HG02840 (cell line): Measurements from ENCODE around the gene PTCHD1.

Source experiments
- ATAC-seq: cut with Tn5 transposase; IDR thresholded peaks from one replicate; pipeline ENCODE4 v1.9.1; 2021; ENCODE audit warnings: mild to moderate bottlenecking, moderate library complexity, moderate number of reproducible peaks; ENCODE audit not compliant: unreplicated experiment, low FRiP score

PTCHD1 gene

GRCh38 chrX:23334848-23335599 is at the start of gene PTCHD1:
PTCHD1 (plus strand) TSS chrX:23334849; CDS start chrX:23334876, 27 bp downstream.
- ATAC-seq = no peak

DNA sequence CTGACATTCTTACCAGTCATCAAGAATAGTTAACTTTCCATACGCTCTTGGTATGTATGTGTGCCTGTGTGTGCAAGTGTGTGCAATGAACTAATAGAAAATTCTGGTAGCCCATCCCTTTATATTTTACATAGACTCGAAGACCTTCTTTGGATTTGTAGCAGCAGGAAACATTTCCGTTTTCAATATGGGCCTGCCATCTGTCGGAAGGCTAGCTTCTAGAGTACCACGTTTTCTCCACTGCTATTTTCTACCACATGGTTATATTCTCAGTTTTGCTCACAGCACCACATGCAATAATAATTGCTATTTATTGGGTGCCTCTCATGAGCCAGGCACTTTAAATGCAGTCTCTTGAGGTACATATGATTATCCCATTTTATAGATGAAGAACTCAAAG is 47.9 kb upstream of the PTCHD1 start:
- ATAC-seq = no peak

- ATAC-seq = no peak
Observed at GRCh38 chrX:23287191-23287725, 47.4 kb upstream of the PTCHD1 start.

DNA sequence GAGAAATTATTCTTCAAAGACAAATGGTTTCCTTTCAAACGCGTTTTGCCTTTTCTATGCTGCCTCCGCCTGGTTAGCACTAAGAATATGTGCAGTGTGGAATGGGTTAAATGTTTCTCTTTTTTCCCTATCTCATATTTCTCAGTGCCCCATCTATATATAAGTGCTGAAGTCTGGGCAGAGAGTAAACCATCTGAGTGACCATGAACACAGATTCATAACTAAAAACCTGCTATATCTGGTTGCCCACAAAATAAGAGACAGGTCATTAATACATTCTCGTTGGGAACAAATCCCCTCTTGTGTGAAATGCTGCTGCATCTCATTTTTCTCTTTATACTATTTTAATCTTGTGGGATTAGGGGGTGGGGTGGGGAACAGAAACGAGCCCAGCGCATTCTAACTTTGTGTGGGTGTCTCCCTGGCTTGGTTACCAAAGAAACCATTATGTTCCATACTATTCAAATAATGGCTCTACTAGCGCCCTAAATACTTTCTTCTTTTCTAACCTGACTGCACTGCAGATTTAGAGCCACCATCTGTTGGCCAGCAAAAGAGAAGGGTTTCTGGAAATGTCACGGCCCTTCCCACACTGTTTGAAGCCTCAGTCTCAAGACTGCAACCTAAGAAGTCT is 42.2 kb upstream of the PTCHD1 start:
- no peak for ATAC-seq

GRCh38 chrX:23292988-23293651 is 41.5 kb upstream of the PTCHD1 start:
- no peak for ATAC-seq

- no peak for ATAC-seq
Observed at GRCh38 chrX:23304881-23305280, 29.8 kb upstream of the PTCHD1 start.

DNA sequence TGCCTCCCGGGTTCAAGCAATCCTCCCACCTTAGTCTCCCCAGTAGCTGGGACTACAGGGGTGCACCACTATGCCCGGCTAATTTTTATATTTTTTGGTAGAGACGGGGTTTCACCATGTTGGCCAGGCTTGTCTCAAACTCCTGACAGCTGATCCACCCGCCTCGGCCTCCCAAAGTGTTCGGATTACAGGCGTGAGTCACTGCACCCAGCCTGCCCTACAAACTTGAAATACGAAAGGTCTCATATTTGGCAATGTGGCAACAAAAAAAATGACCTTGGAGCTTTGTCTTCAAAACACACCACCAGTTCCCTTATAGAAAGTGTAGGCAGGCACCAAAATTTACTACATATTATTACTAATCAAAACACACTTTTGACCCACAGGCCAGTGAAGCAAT is 22.9 kb upstream of the PTCHD1 start:
- no peak for ATAC-seq

DNA sequence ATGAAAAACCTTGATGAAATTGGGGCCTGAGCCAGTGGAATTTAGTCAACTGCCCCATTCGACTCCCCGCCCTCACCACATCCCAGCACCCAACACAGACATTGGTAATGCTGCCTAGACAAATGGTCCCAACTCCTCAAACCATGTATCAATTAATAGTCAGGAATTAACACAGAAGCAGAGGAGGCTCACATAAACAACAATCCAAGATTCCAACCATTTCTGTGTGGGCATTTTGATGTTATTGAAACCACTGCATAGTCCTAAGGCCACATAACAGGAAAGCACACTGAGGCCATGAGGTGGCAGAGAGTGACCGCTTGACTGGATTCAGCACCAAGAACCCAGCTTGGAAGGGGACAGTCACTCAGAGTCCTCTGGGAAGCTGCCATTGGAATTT is 22.5 kb upstream of the PTCHD1 start:
- ATAC-seq = no peak

DNA sequence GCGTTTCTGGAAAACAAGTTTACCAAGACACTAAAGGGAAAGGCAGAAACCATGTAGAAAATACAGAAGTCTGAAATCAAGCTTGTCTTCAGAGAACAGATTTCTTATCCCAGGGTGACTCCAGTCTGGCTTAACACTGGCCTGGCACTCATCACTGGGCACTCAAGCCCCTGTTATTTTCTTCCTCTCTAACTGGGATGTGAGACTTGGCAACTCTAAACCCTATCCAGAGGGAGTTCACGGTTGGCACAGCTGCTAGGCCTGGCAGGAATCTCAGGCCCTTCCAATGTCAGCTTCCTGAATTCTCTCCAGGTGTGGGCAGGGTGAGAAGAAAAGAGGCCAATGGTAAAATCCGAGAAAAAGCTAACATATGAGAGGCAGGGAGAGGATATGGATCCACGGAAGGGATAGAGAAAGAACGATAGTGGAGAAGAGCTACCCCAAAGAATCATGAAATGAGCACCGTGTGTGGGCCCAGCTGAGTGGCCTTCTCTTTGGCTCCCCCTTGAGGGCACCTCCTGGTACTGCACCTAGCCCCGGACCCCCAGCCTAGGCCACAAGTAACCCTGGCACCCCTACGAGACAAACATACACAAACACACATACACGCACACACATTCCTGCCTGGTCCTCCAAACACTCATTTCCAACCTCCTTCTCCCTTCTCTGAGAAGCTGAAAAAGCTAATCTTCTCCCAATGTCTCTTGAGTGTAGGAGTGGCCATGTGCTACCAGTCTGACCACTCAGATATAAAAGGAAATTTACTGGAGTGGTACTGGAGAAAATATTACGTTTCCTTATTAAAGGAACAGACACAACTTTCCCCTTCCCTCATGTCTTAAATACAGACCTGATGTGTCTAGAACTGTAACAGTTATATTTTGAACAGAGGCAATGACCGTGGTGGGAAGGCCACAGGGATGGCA is 16.6 kb upstream of the PTCHD1 start:
- no peak for ATAC-seq

GRCh38 chrX:23327104-23327503 is 7.5 kb upstream of the PTCHD1 start:
- ATAC-seq = no peak

DNA sequence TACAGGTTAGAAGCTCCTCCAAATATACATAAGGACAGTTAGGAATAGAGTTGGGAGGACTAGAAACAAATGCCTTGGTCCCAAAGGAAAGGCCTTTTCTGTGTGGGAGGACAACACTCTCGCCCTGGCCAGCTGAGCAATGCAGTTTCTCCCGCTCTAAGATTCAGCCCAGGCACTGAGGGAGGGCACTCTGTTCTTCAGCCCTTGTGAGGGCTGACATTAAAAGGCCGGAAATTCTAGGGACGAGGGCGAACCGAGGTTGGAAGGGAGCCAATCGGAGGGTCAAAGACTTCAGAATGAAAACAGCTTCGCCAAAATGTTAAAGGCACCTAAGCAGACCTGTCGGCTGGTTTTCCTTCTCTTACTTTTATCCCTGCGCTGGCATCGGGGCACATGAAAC is 2.9 kb upstream of the PTCHD1 start:
- ATAC-seq = no peak

DNA sequence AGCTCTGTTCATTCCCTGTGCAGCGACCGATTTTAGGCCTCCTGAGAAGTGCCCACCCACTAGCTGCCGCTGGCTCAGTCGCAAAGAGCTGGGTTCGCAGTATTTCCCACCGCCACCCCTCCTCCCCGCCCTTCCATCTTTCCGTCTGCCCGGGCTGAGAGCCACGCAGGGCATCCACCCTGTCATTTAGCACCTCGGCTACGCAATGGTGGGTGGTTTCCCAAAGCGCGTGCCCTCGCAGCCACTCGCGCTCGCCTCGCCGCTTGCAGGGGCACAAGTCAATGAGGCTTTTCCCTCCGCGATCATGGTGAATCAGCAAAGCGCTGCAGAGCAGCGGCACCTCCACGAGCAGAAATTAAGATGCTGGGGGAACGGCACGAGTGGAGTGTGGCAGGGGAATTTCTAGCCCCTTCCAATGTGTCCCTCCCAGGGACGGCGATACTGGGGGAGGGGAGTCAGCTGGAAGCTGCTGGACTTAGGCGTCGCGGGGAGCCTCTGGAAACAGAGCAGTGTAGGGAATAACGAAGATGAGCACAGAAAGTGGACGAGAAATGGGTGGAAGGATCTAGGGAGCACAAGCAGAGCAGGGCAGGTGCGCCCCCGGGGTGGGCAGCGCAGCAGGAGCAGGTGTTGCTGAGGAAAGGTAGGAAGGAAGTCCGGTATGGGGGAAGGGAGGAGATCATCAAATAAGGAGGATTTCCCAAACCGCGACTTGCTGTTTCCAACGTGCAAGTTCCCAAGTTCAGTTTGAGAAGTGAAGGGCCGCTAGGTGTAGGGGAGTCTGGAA is 2.4 kb upstream of the PTCHD1 start:
- ATAC-seq = no peak

GRCh38 chrX:23332888-23333821 is 1.5 kb upstream of the PTCHD1 start:
- ATAC-seq = no peak

GRCh38 chrX:23333842-23334520 is 668 bp upstream of the PTCHD1 start:
- no peak for ATAC-seq

DNA sequence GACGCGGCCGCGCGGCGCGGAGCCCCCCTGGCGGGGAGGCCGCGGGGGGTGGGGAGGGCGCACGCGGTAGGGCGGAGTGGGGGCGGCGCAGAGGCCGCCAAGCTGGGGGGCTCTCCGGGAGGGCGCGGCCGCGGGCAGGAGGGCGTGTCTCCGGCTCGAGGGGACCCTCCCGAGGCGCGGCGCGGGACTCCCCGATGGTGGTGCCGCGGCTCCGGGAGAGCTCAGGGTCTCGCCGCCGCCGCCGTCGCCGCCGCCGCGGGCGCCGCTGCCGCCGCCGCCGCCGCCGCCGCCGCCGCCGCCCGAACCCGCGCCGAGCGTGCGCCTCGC is 165 bp upstream of the PTCHD1 start:
- no peak for ATAC-seq

DNA sequence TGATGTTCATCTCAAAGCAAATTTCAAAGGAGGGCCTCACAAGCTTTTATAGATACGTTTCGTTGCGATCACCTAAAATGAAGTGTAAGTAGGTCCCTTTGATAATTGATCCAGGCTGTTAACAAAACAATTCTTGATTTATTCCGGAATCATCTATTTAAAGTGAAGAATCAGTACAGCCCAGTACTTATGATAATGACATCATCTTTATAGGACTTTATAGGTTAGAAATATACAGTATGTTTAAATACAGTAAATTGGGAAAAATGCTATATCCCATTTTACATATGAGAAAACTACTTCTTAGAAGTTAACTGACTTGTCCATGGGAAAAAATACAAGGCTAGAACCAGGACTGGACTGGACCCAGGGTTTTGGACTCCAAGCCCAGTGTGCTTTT is 3.7 kb downstream of the PTCHD1 start:
- no peak for ATAC-seq

GRCh38 chrX:23341452-23341851 is 6.8 kb downstream of the PTCHD1 start:
- ATAC-seq = no peak

GRCh38 chrX:23344238-23344903 is 9.7 kb downstream of the PTCHD1 start:
- no peak for ATAC-seq
